IMR-90 (cell line): ENCODE data around the gene PRMT1.

Experiments used
- BHLHE40 ChIP-seq: fragments of 150-350 bp; IDR thresholded peaks from 2 replicates; pipeline ENCODE4 v1.6.1; 2016; ENCODE audit warnings: mild to moderate bottlenecking, low read depth, low read length
- CEBPB ChIP-seq: IDR thresholded peaks from 2 replicates; pipeline ENCODE4 v1.6.1; 2012; ENCODE audit warnings: low read depth, low read length, improper control_type of control experiment
- ELK1 ChIP-seq: fragments of 150-350 bp; IDR thresholded peaks from 2 replicates; pipeline ENCODE4 v1.6.1; 2016; ENCODE audit warnings: low read depth, mild to moderate bottlenecking, low read length, moderate library complexity, borderline replicate concordance
- FOS ChIP-seq: fragments of 150-350 bp; IDR thresholded peaks from 2 replicates; pipeline ENCODE4 v1.6.1; 2016; ENCODE audit warnings: low read depth, low read length
- MAFK ChIP-seq: IDR thresholded peaks from 2 replicates; pipeline ENCODE4 v1.6.1; 2012; ENCODE audit warnings: low read depth, low read length, improper control_type of control experiment
- MAZ ChIP-seq: IDR thresholded peaks from 2 replicates; pipeline ENCODE4 v1.6.1; 2012; ENCODE audit warnings: low read depth, mild to moderate bottlenecking, low read length, improper control_type of control experiment, moderate library complexity, borderline replicate concordance
- NFE2L2 ChIP-seq: fragments of 150-350 bp; IDR thresholded peaks from 2 replicates; pipeline ENCODE4 v1.6.1; 2016; ENCODE audit warnings: low read depth, mild to moderate bottlenecking, low read length
- POLR2A ChIP-seq: IDR thresholded peaks from 2 replicates; pipeline ENCODE4 v1.6.1; 2012; ENCODE audit warnings: mild to moderate bottlenecking, low read depth, low read length
- RAD21 ChIP-seq: IDR thresholded peaks from 2 replicates; pipeline ENCODE4 v1.6.1; 2012; ENCODE audit warnings: low read length, improper control_type of control experiment
- RCOR1 ChIP-seq: IDR thresholded peaks from 2 replicates; pipeline ENCODE4 v1.6.1; 2012; ENCODE audit warnings: mild to moderate bottlenecking, low read length, improper control_type of control experiment; ENCODE audit not compliant: insufficient replicate concordance
- RFX5 ChIP-seq: IDR thresholded peaks from 2 replicates; pipeline ENCODE4 v1.8.0; 2012; ENCODE audit warnings: low read depth, mild to moderate bottlenecking, low read length, moderate library complexity
- SMC3 ChIP-seq: fragments of 150-350 bp; IDR thresholded peaks from 2 replicates; pipeline ENCODE4 v1.6.1; 2016; ENCODE audit warnings: low read depth, mild to moderate bottlenecking, antibody characterized with exemption, low read length, moderate library complexity
- TF ChIP-seq, protein P1 (sequence below): conservative IDR thresholded peaks from 2 replicates; pipeline ENCODE4 v1.5.1; 2012; ENCODE audit warnings: mild to moderate bottlenecking, low read depth, low read length, improper control_type of control experiment
- TF ChIP-seq, protein P2 (sequence below): fragments of 150-350 bp; IDR thresholded peaks from 2 replicates; pipeline ENCODE4 v1.6.1; 2017; ENCODE audit warnings: mild to moderate bottlenecking, antibody characterized with exemption, low read length, low read depth

- TF ChIP-seq POLR2A (no peak), MAZ (no peak), BHLHE40 (no peak), CEBPB (no peak), NFE2L2 (no peak), RCOR1 (no peak), MAFK (no peak), SMC3 (no peak), RFX5 (no peak), ELK1 (no peak), FOS (no peak), RAD21 (no peak)
- TF ChIP-seq, protein P1, sequence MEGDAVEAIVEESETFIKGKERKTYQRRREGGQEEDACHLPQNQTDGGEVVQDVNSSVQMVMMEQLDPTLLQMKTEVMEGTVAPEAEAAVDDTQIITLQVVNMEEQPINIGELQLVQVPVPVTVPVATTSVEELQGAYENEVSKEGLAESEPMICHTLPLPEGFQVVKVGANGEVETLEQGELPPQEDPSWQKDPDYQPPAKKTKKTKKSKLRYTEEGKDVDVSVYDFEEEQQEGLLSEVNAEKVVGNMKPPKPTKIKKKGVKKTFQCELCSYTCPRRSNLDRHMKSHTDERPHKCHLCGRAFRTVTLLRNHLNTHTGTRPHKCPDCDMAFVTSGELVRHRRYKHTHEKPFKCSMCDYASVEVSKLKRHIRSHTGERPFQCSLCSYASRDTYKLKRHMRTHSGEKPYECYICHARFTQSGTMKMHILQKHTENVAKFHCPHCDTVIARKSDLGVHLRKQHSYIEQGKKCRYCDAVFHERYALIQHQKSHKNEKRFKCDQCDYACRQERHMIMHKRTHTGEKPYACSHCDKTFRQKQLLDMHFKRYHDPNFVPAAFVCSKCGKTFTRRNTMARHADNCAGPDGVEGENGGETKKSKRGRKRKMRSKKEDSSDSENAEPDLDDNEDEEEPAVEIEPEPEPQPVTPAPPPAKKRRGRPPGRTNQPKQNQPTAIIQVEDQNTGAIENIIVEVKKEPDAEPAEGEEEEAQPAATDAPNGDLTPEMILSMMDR = no peak
- TF ChIP-seq, protein P2, sequence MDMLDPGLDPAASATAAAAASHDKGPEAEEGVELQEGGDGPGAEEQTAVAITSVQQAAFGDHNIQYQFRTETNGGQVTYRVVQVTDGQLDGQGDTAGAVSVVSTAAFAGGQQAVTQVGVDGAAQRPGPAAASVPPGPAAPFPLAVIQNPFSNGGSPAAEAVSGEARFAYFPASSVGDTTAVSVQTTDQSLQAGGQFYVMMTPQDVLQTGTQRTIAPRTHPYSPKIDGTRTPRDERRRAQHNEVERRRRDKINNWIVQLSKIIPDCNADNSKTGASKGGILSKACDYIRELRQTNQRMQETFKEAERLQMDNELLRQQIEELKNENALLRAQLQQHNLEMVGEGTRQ = no peak
Measured at GRCh38 chr19:49636233-49636932, 40.7 kb upstream of the PRMT1 start.
